Spleen (tissue), 11 donors: ENCODE results near the gene CAPZA2. TPM values are rescaled to one million over a fixed set of nuclear protein-coding genes. Genes with fewer than 3 reads are reported as not detected.

Experiments used
- DNase-seq: peaks from one replicate; pipeline ENCODE4 v3.0.0-alpha.2; 2020
- H3K27ac ChIP-seq, 8 donors: fragments of 200-600 bp; sonication (generic) in 7 of 8; 1 replicate in 4 of 8; 2 replicates in 4 of 8; pipeline versions ENCODE4 v1.5.0 to v1.8.0; 2016 to 2021; ENCODE audit warnings: inconsistent platforms in 4 of 8, mild to moderate bottlenecking in 4 of 8, moderate library complexity in 1 of 8
- H3K27me3 ChIP-seq, 7 donors: fragments of 200-600 bp; sonication (generic) in 6 of 7; replicated peaks in 1 of 7; 1 replicate in 4 of 7; 2 replicates in 3 of 7; pipeline versions ENCODE4 v1.5.0 to v1.8.0; 2016 to 2021; ENCODE audit warnings: inconsistent platforms in 3 of 7, mild to moderate bottlenecking in 1 of 7
- H3K36me3 ChIP-seq, 6 donors: fragments of 200-600 bp; sonication (generic) in 5 of 6; 1 replicate in 4 of 6; 2 replicates in 2 of 6; pipeline versions ENCODE4 v1.5.0 to v1.8.0; 2016 to 2021; ENCODE audit warnings: inconsistent platforms in 2 of 6
- H3K4me1 ChIP-seq, 6 donors: fragments of 200-600 bp; sonication (generic) in 5 of 6; 1 replicate in 3 of 6; 2 replicates in 3 of 6; pipeline versions ENCODE4 v1.5.0 to v1.8.0; 2016 to 2021; ENCODE audit warnings: inconsistent platforms in 3 of 6
- H3K4me3 ChIP-seq, 8 donors: fragments of 200-600 bp; sonication (generic) in 7 of 8; 1 replicate in 4 of 8; 2 replicates in 4 of 8; pipeline versions ENCODE4 v1.5.0 to v1.8.0; 2016 to 2021; ENCODE audit warnings: inconsistent platforms in 4 of 8, mild to moderate bottlenecking in 4 of 8, moderate library complexity in 2 of 8
- H3K9me3 ChIP-seq, 8 donors: fragments of 200-600 bp; sonication (generic) in 7 of 8; 1 replicate in 4 of 8; 2 replicates in 4 of 8; pipeline versions ENCODE4 v1.5.0 to v1.8.0; 2016 to 2021; ENCODE audit warnings: inconsistent platforms in 4 of 8
- CTCF ChIP-seq, 11 experiments: fragments of 200-600 bp in 7 of 11; fragments of 450-650 bp in 4 of 11; sonication (generic) in 4 of 11; IDR thresholded peaks in 8 of 11; conservative IDR thresholded peaks in 3 of 11; 1 replicate in 7 of 11; 2 replicates in 4 of 11; pipeline versions ENCODE4 v1.4.0 to v1.8.0; 2016 to 2021; ENCODE audit warnings: antibody characterized with exemption in 11 of 11, inconsistent platforms in 4 of 11, mild to moderate bottlenecking in 1 of 11
- POLR2A ChIP-seq, 3 donors: fragments of 450-650 bp; IDR thresholded peaks; one replicate each; pipeline ENCODE4 v1.5.1; 2017; ENCODE audit warnings: antibody characterized with exemption in 3 of 3, mild to moderate bottlenecking in 1 of 3
- POLR2AphosphoS5 ChIP-seq, 3 donors: sonication (generic); formaldehyde crosslinking; IDR thresholded peaks; one replicate each; pipeline ENCODE4 v1.5.1; 2017; ENCODE audit warnings: antibody characterized with exemption in 3 of 3
- WGBS, 5 donors: extraction: QIAGEN DNeasy Blood & Tissue Kit in 3 of 5; methylation state at CpG; one replicate each; pipeline versions ENCODE4 v1.1.5 to v1.1.7; 2013 to 2018; 5-methylcytosine and 5-hydroxymethylcytosine counted together
- intact Hi-C: fragments of 100-400 bp; cut with DNase I; formaldehyde crosslinking; loops from one replicate; pipeline ENCODE4 v1.15.0; 2023; ENCODE audit warnings: low total_unique reads
- polyA plus RNA-seq, 3 donors: library from polyadenylated mRNA; stranded (reverse); fragments of 200-250 nt; gene quantifications; one replicate each; pipeline ENCODE4 v1.2.1, GENCODE V29; 2013
- total RNA-seq, 7 donors: library from RNA; depleted of rRNA in 3 of 7; stranded (reverse); fragments of >200 nt in 3 of 7; fragmentation: NEBNext Ultra II Directional in 4 of 7; extraction: Animal tissue kit (Norgen Biotek cat#: 25700) in 4 of 7; gene quantifications; one replicate each; pipeline versions ENCODE4 v1.1.0 to v1.2.1, GENCODE V29; 2016 to 2021
- donor health status: healthy with polysubstance abuse.
- donor health status: DM: no; HTN: no; CAD: no; lungs with moderate emphysema.
- donor health status: DM: no; HTN: no; CAD: no.
- donor health status: Bipolar disorder and iron deficiency.
- donor health status: healthy.
- donor health status: DM: no; HTN: no; CAD: no.
- donor health status: DM: yes; HTN: yes; CAD: no.

Gene CAPZA2
- total and polyA plus RNA-seq, 10 donors, result 27.6 to 263 (median 124) TPM

- intact Hi-C loops, result no loop called here
- Histone ChIP-seq H3K27ac (no peak overlapping the region), H3K27me3 (no peaks in the 10 kb centered on the region), H3K9me3 (peaks cover 0 to 14% (median 11%) of the 10 kb centered on the region in 8 donors), H3K36me3 (peaks cover 0 to 58% (median 16%) of the 10 kb centered on the region in 6 donors), H3K4me3 (no peak overlapping the region), H3K4me1 (peaks cover 0 to 52% (median 11%) of the 10 kb centered on the region in 6 donors)
- no peak for TF ChIP-seq POLR2AphosphoS5 (IDR thresholded peaks at IDR 0.05)
- no peak for TF ChIP-seq CTCF (IDR thresholded peaks at IDR 0.05 in 8 of 11, conservative IDR thresholded peaks at IDR 0.05 in 3 of 11)
- TF ChIP-seq POLR2A (IDR thresholded peaks at IDR 0.05), result no peak
- no peak for DNase-seq
Observed at GRCh38 chr7:116886543-116887156, 24.3 kb downstream of the CAPZA2 start.

GRCh38 chr7:116888895-116889294 is 26.5 kb downstream of the CAPZA2 start:
- 73 to 90% (median 83%) methylated on average over 3 of the region's 3 CpGs for WGBS, 5 donors
- Histone ChIP-seq H3K9me3 (peaks cover 0 to 12% (median 10%) of the 10 kb centered on the region in 8 donors), H3K36me3 (peaks cover 0 to 81% (median 30%) of the 10 kb centered on the region in 6 donors), H3K4me1 (peaks cover 0 to 32% (median 10%) of the 10 kb centered on the region in 6 donors), H3K27me3 (no peaks in the 10 kb centered on the region), H3K27ac (no peak overlapping the region), H3K4me3 (no peak overlapping the region)
- TF ChIP-seq POLR2A (IDR thresholded peaks at IDR 0.05) (no peak), CTCF (IDR thresholded peaks at IDR 0.05 in 8 of 11, conservative IDR thresholded peaks at IDR 0.05 in 3 of 11) (no peak), POLR2AphosphoS5 (IDR thresholded peaks at IDR 0.05) (no peak)
- DNase-seq, result no peak
- intact Hi-C loops, result no loop called here

- no peak overlapping the region for H3K27ac ChIP-seq
- intact Hi-C loops, result no loop called here
- 48 to 100% (median 49%) methylated on average over 1 to 2 of the region's 2 CpGs for WGBS, 5 donors
- H3K9me3 ChIP-seq, result peaks cover 0 to under 1% (median 0%) of the 10 kb centered on the region in 8 donors
- peaks cover 0 to 99% (median 38%) of the 10 kb centered on the region in 6 donors for H3K36me3 ChIP-seq
- H3K4me1 ChIP-seq, result peaks cover 0 to 7% (median 0%) of the 10 kb centered on the region in 6 donors
- no peaks in the 10 kb centered on the region for H3K27me3 ChIP-seq
- TF ChIP-seq POLR2AphosphoS5 (IDR thresholded peaks at IDR 0.05), result no peak
- TF ChIP-seq POLR2A (IDR thresholded peaks at IDR 0.05), result no peak
- TF ChIP-seq CTCF (IDR thresholded peaks at IDR 0.05 in 8 of 11, conservative IDR thresholded peaks at IDR 0.05 in 3 of 11), result no peak
- no peak for DNase-seq
- H3K4me3 ChIP-seq, result no peak overlapping the region
Observed at GRCh38 chr7:116895849-116896248, 33.5 kb downstream of the CAPZA2 start.

- no peak overlapping the region for H3K27ac ChIP-seq
- no peak for DNase-seq
- H3K4me3 ChIP-seq, result no peak overlapping the region
- no peaks in the 10 kb centered on the region for H3K27me3 ChIP-seq
- 90 to 96% (median 95%) methylated on average over 4 of the region's 4 CpGs for WGBS, 5 donors
- intact Hi-C loops, result no loop called here
- peaks cover 0 to 7% (median 0%) of the 10 kb centered on the region in 6 donors for H3K4me1 ChIP-seq
- peaks cover 0 to 90% (median 36%) of the 10 kb centered on the region in 6 donors for H3K36me3 ChIP-seq
- TF ChIP-seq POLR2A (IDR thresholded peaks at IDR 0.05) (no peak), CTCF (IDR thresholded peaks at IDR 0.05 in 8 of 11, conservative IDR thresholded peaks at IDR 0.05 in 3 of 11) (no peak), POLR2AphosphoS5 (IDR thresholded peaks at IDR 0.05) (no peak)
- peaks cover 0 to 5% (median 0%) of the 10 kb centered on the region in 8 donors for H3K9me3 ChIP-seq
Observed at GRCh38 chr7:116897661-116898060, 35.3 kb downstream of the CAPZA2 start.
